Stimulated activated CD8-positive, alpha-beta memory T cell treated with anti-CD3 and anti-CD28 coated beads, Interleukin-7, amount 100 ng/mL, for 48 hours (primary cell): ENCODE results near the gene MPP2.
"Not testable (repeated sequence)": the region's sequence is repeated elsewhere in the genome, so short reads cannot be mapped to it uniquely, and the experiment has no call there.

ENCODE experiments used
- DNase-seq, 2 donors: peaks; one replicate each; pipeline ENCODE4 v3.0.0-alpha.2; 2020; ENCODE audit warnings: low read depth in 1 of 2; ENCODE audit errors: extremely low read depth in 1 of 2

MPP2 gene, protein sequence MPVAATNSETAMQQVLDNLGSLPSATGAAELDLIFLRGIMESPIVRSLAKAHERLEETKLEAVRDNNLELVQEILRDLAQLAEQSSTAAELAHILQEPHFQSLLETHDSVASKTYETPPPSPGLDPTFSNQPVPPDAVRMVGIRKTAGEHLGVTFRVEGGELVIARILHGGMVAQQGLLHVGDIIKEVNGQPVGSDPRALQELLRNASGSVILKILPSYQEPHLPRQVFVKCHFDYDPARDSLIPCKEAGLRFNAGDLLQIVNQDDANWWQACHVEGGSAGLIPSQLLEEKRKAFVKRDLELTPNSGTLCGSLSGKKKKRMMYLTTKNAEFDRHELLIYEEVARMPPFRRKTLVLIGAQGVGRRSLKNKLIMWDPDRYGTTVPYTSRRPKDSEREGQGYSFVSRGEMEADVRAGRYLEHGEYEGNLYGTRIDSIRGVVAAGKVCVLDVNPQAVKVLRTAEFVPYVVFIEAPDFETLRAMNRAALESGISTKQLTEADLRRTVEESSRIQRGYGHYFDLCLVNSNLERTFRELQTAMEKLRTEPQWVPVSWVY

DNA sequence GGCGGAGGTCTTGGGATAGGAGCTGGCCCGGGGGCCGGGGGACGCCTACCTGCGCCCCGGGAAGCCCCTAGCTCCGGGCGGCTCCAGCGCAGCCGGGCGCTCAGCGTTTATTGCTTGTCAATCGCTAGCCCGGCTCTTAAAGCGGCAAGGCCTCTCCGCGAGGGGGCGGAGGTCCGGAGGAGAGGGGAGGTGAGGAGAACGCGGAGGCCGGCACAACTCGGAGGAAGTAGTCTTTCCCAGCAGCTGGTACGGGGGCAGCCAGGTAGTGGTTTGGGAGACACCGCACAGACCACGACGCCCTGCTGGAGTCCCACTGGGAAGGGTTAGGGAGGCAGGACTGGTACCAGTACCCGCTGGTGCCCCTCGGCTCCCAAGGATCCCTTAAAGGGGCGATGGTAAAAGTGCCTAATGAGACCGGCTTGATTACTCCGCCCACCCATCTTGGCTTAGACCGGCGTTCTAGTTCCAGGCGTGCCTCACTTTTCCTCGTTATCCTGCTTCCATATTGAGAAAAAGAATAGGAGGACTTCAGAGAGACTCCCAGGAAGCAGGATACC is at the start of gene MPP2:
MPP2 (minus strand) TSS at position 112 of the 557 bp plus-strand sequence. CDS start 3,076 bp downstream, outside the sequence.
- DNase-seq, result no peak

DNA sequence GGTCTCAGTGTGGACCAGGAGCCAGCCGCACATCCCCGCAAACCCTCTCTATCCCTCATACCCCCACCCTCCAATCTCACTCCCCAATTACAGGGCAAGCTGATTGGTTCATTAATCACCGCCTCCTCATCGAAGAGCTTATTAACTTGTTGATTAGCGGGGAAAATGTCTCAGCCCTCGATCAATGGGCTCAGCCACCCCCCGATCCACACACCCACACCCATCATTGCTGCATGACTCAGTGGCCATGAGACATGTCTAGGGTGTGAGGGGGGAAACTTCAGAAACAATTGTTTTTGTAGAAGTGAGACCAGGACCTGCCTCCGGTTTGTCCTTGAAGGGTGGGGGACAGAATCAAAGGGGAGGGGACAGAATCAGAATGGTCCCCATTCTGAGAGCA is 48.9 kb upstream of the MPP2 start:
- DNase-seq, result no peak

DNA sequence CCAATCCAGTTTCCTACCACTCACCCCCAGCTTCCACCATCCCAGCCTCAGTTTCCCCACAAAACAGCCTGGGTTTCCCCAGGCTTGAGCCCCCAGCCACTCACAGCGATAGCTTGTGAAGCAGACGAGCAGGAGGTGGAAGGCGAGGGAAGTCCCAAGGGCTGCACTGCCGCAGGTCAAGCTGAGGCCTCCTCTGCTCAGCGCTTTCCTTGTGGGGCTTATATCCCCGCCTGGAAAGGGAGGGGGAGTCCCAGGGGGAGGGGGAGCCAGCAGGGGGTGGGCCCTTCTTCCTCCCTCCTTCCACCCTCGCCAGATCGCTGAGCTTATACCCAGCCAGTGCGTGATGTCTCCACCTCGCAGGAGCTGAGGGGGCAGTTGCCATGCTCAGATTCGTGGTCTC is 46.4 kb upstream of the MPP2 start, which contains the start of gene PYY:
PYY (minus strand) TSS at position 195 of the 400 bp plus-strand sequence. CDS start 457 bp downstream, outside the sequence.
- DNase-seq, result no peak

DNA sequence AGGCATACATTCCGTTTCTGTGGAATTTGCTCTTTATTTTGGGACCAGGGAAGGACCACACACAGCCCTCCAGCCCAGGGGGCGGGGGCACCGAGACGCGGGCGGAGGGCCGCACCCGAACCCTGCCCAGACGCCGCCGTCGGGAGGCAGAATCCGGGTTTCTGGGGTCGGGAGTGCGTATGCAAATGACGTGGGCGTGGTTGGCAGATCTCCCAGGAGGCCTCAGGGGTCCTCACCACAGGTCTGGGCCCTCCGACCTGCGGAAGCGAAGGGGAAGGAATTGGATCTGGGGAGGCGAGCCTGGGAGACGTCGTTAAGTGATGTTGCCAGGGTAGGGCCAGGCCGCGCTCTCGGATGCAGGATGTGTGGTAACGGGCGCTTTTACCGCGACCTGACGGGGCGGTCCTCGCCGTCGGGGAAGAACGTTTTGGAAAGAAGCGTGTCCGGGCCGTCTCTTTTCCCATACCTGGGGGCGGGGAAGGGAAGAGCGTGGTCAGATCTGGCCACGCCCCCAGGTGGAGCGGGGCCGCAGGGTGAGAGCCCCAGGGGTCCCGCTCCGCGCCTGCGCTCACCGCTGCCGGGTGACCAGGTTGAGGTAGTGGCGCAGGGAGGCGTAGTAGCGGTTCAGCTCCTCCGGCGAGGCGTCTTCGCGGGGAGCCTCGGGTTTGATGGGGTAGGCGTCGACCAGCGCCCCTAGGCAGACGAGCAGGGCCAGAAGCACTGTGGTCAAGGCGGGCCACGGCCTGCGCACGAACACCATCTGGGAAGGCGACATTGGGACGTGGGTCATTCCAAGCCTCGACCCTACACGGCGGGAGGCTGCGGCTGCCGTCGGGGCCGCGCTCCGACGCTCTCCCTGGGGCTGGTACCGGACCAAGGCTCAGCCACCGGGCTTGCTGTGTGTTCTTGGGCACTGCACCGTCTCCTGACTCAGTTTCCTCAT is 45.7 kb upstream of the MPP2 start:
- no peak for DNase-seq

DNA sequence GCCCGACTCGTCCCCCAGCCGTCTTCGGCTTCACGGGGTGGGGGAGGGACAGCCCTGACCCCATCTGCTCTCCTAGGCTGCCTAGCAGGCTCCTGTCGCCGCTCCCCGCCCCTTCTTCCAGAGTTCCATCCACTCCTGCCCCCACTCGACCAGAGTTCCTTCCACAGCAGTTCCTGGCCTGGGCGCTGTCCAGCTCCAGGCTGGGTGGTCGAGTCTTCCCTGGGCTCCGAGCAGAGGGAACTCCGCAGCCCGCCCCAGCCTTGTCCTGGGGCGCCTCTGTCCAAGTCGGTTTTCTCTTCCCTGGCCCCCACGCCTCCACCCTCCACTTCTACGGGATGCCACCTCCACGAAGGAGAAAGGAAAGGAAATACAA is 45.0 kb upstream of the MPP2 start:
- no peak for DNase-seq

DNA sequence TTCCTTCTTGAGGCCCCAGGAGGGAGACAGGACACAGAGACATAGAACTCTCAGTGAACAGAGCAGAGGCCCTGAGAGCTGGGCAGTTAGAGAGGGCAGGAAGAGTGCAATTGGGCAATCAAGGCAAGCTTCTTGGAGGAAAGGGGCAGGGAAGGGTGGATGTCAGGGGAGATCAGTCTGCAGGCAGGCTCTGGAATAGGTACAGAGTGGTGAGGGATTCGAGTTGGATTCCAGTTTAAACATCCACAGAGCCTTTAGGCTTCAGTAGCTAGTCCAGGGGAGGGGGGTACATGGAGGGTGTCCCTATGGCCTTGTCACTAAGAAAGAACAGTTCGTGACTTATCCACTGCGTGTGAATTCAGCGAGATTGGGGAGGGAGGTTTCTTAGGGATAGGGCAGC is 44.4 kb upstream of the MPP2 start:
- DNase-seq, result no peak

DNA sequence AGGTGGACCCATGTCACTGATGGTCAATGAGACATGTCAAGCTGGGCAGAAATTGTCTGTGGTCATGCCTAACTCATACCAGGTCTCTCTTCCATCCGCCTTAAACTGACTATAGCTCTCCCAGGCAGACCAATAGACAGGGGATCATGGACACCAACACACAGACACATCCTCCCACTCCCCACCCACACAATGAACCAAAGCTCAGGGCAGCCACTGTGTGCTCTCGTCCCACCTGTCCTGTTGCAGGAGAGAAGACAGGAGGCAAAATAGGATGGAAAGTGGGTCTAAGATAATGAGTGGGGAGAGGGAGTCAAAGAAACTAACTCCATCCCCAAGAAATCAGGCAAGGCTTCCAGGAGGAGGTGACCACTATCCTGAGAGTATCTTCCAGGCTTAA is 43.2 kb upstream of the MPP2 start:
- no peak for DNase-seq

DNA sequence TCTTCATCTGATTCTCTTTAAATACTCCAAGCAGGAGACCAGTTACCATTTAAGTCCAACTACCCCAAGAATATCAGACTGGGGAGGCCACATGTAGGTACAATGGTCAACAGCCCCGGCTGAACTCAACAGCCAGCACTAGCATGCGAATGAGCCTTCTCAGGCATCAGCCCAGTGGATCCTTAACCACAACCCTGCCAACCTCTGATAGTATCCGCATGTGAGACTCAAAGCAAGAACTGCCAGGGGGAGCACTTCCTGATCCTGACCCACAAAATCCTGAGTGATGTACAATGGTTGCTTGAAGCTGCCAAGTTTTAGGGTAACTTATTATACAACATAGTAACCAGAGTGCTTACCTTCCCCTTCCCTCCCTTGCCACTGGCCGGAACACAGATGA is 42.4 kb upstream of the MPP2 start:
- no peak for DNase-seq

DNA sequence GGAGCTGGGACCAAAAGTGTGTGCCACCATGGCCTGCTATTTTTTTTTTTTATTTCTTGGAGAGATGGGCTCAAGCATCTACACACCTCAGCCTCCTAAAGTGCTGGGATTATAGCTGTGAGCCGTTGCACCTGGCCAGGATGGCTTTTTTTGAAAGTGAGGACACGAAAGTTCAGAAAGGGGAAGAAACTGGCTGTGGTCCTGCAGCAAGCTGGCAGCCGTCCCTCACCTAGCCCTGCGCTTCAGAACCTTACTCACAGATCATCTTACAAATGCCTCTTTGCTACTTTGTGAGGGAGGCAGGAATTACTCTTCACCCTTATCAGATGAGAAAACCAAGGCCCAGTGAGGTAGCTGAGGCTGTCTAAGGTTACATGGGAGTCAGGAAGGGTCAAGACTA is 39.4 kb upstream of the MPP2 start:
- no peak for DNase-seq

DNA sequence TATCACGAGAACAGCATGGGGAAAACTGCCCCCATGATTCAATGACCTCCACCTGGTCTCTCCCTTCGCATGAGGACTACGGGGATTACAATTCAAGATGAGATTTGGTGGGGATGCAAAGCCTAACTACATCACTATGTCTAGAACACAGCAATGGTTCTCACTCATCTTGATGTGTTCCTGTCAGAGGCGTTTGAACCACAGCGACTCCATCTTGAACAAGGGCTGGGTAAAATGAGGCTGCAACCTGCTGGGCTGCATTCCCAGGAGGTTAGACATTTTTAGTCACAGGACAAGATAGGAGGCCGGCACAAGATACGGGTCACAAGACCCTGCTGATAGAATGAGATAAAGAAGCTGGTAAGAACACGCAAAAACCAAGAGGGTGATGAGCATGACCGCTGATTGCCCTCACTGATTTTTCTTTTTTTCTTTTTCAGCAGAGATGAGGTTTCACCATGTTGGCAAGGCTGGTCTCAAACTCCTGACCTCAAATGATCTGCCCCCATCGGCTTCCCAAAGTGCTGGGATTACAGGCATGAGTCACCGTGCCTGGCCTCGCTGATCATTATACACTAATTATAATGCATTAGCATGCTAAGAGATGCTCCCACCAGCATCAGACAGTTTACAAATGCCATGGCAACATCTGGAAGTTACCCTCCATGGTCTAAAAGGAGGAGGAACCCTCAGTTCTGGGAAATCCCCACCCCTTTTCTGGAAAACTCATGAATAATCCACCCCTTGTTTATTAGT is 37.9 kb upstream of the MPP2 start:
- no peak for DNase-seq

DNA sequence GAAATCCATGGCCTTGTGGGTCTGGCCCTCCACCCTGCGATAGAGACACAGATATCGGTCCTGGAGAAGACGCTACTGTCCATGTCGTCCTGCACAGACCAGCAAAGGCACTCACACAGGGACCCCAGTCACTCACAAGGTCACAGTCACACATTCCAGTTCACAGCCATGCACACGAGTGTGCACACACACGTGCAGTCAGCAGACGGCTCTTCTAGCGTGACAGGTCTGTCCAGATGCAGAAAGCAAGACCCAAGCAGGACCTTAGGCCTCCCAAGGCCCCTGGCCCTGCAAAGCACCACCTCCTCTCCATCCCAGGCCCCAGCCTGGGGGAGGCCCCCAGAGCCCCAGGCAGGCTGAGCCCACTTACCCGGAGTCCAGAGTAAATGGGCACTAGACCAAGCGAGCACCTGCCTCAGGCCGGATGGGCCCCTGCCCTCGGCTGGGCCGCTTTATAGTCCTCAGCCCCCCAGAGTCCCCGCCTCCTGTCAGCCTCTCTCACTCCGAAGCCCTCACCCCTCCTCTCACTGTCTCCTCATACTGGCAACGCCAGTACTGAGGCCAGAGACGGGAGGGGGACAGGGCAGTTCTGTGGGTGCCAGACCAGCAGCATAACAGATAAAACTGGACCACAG is 34.8 kb upstream of the MPP2 start, which contains the start of gene PPY:
PPY (minus strand) TSS at position 426 of the 635 bp plus-strand sequence. CDS start 822 bp downstream, outside the sequence.
- no peak for DNase-seq

DNA sequence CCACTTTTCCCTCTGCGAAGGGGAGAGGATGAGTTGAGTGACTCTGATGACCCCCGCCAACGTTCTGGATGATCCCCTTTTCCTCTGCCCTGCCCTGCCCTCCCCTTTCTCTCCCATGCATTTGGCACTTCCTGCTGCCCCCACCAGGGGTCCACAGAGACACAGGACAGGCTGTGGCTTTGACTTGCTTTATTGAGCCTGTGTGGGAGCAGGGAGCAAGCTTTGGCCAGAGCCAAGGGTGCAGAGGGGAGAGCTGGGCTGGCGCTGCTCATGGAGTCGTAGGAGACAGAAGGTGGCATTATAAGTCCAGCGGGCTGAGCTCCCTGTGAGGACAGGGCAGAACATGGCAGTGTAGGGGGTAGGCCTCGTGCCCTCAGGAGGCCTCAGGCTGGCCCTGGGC is 33.3 kb upstream of the MPP2 start:
- no peak for DNase-seq

DNA sequence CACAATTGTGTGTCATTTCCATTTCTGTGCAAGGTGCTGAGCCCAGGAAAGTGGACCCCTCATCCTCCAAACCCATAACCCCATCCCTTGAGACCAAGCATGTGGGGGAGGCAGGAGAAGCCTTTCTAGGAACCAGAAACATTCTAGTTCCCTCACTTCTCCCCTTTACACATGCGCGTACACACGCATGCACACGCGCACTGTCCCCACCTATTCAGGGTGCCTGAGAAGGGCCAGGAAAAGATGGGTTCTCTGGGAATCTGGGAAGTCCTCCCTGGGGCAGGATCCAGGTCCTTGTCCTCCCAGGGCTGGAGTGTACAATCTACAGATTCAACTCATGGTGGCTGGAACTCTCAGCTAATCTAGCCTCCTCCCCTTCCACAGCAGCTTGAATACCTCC is 32.5 kb upstream of the MPP2 start:
- DNase-seq, result no peak

DNA sequence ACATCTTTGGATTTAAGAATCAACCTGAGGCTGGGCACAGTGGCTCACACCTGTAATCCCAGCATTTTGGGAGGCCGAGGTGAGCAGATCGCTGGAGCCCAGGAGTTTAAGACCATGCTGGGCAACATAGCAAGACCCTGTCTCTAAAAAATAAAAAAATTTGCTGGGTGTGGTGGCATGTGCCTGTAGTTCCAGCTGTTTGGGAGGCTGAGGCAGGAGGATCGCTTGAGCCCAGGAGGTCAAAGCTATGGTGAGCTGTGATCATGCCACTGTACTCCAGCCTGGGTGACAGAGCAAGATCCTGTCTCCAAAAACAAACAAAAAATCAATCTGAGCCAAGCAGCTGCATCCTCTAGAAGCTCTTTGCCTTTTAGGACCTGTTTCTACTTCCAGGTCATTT is 32.1 kb upstream of the MPP2 start:
- DNase-seq, result not testable (repeated sequence)

DNA sequence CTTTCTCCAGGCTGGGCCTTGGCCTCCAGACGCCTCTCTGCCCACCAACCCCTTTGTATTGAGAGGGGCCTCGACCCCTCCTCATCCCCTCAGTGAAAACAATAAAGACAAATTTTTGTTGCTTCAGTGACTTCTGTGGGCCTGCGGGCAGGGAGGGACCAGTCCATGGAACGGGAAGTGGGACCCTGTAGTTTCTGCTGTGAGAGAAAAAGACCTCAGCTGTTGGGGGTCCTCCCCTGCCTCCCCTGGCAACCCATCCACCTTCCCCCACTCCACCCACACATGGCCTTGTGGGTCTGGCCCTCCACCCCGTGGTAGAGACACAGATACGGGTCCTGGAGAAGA is 31.5 kb upstream of the MPP2 start:
- no peak for DNase-seq

DNA sequence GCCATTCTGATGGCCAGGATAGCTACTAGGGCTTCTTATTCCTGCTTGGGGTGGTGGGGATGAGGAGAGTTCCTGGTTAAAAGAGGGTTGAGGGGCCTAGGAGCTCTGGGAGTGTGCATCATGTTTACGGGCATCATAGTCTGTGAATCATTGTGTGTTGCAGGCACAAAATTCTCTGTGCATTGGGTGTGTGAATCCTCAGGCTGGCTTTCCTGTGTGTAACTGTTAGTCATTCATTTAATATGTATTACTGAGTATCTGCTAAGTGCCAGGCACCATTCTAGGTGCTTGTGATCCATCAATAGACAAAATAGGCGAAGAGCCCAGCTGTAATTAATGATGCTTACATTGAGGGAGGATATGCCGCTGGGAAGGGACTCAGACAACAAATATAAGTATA is 29.1 kb upstream of the MPP2 start:
- DNase-seq, result no peak

DNA sequence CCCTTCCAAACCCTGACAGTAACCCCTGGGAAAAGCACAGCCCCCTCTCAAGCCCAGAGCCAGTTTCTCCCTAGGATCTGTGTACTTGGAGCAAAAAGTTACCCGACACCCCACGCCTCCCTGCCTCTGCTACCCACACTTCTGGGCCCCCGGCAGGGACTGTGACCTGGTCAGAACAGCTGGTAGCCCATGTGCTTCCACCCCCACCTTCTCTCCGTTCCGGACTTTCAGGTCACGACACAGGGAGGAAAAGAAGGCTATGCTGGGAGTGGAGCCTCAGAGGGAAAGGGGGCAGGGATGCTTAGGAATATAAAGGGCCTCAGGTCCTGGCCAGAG is 28.6 kb upstream of the MPP2 start:
- DNase-seq, result no peak

DNA sequence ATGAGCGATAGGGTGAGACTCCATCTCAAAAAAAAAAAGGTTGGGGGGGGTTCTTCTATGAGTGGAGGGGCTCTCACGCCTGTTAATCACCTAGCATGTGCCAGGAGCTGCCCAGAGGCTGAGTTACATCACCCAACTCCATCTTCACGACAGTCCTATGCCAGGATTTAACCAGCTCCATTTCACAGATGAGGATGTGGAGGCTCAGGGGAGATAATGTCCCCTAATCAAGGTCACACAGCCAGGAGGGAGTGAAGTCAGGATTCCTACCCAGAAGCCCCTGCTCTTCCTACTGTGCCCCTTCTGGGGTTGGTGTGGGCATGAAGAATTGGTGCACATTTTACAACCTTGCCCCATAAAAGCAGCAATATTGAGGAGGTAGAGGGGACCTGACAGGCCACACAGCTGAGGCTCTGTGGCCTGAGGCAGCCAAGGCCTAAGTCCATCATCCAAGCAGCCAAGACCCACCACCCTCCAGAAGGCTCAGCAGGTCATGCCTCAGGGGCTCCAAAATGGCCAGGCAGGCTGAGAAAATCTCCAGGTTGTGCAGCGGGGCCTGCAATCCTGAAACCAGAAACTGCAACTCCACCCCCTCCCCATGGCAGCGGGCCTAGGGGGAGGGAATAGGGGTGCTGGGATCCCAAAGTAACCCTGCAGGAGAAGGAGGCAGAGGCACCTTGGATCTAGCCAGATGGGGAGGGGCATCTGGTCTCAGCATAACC is 28.0 kb upstream of the MPP2 start:
- DNase-seq, result no peak

DNA sequence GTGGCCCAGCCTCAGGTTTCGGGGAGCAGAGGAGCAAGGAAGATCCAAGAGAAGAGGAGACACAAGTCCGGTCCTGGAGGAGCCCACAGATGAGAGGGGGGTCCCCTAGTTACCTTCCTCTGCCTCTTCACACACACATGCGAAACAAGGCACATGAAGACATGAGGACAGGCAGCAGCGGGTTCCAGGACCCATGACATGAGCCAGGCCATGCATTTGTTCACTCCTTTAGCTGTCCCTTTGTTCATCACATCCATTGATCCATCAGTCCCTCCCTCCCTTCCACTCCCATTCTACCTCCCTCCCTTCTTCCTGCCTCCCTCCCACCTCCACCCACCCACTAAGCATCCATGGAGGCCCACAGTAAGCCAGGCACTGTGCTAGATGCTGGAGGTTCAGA is 25.6 kb upstream of the MPP2 start:
- DNase-seq, result no peak

DNA sequence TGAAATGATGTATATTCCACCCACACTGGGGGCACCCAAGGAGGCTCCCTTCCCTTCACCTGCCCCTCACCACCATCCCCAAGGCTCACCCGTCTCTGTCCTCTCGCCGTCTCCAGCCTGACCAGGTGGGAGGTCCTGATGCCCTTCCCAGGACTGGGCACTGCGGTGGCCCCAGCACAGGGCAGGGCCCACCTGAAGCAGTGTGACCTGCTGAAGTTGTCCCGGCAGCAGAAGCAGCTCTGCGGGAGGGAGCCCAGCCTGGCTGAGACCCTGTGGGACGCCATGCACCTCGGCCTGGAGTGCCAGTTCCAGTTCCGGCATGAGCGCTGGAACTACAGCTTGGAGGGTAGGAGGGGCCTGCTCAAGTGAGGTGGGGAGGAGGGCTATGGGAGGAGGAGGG is 25.0 kb upstream of the MPP2 start:
- no peak for DNase-seq
